ENCODE measurements around the gene USH1C.

USH1C gene

GRCh38 chr11:17452668-17453067 lies 91.5 kb downstream of the USH1C start:
- TF ChIP-seq, protein P1, sequence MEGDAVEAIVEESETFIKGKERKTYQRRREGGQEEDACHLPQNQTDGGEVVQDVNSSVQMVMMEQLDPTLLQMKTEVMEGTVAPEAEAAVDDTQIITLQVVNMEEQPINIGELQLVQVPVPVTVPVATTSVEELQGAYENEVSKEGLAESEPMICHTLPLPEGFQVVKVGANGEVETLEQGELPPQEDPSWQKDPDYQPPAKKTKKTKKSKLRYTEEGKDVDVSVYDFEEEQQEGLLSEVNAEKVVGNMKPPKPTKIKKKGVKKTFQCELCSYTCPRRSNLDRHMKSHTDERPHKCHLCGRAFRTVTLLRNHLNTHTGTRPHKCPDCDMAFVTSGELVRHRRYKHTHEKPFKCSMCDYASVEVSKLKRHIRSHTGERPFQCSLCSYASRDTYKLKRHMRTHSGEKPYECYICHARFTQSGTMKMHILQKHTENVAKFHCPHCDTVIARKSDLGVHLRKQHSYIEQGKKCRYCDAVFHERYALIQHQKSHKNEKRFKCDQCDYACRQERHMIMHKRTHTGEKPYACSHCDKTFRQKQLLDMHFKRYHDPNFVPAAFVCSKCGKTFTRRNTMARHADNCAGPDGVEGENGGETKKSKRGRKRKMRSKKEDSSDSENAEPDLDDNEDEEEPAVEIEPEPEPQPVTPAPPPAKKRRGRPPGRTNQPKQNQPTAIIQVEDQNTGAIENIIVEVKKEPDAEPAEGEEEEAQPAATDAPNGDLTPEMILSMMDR (conservative IDR thresholded peaks at IDR 0.05): no peak
- no peak overlapping the region for H3K27ac ChIP-seq

DNA sequence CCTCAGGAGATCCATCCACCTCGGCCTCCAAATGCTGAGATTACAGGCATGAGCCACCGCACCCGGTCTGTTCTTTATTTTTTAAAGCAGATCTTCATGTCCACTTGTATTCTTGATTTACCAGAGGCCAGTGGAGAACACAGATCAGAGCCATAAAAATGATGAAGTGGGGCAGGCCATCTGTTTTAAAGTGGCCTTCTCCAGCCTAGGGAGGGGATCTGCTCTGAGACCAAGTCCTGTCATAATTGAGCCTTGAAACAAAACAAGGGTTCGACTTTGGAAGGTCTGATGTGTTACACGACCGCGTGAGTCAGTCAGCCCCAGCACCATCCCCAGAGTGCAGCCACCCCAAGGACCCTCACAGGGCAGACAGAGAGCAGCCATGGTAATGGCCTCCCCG lies 95.1 kb downstream of the USH1C start:
- TF ChIP-seq, protein P1 (conservative IDR thresholded peaks at IDR 0.05): no peak
- no peak overlapping the region for H3K27ac ChIP-seq

GRCh38 chr11:17446482-17446881 lies 97.7 kb downstream of the USH1C start:
- TF ChIP-seq, protein P1 (conservative IDR thresholded peaks at IDR 0.05): no peak
- H3K27ac ChIP-seq: no peak overlapping the region

GRCh38 chr11:17445240-17445795 lies 98.9 kb downstream of the USH1C start:
- no peak overlapping the region for H3K27ac ChIP-seq
- TF ChIP-seq, protein P1 (conservative IDR thresholded peaks at IDR 0.05): no peak

DNA sequence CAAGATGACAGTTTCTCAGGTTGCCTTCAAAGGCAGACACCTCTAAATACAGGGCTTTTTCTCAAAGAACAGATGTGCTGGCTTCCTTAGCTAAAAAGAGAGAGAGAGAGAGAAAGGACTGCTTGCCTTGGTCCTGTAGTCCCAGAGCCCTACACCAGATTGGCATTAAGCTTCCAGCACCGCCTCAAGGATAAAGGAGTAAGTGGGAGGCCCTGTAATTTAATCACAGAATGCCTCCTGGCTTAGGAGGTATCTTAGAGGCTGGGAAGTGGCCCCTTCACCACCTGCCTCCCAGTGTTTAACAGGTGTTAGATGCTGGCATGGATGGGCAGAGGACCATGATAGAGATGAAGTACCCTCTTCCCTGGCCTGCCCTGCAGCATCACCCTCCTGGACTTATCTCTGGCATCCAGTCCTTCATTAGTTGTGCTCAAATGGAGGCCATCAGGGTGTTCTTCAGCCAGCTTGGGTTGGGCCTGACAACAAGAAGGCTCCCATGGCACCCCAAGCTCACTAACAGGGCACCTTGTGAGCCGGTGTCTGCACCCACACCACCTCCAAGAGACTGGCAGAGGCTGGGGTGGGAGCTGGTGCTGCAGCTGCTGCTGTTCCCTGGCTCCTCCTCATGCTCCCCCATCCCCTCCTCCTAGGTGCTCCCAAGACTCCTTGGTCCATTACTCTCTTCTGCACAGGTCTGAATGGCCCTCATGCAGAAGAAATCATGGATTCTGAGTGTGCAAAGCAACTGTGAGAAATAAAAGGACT lies 100.1 kb downstream of the USH1C start:
- TF ChIP-seq, protein P1 (conservative IDR thresholded peaks at IDR 0.05): no peak
- no peak overlapping the region for H3K27ac ChIP-seq

All from VCaP (cell line).